Caki2 (cell line): ENCODE results near the gene TMEM175. TPM values are rescaled to one million over a fixed set of nuclear protein-coding genes. Genes with fewer than 3 reads are reported as not detected.
A peak's percentile ranks its signal among the peaks of the same experiment; 100 is the strongest.
"Not testable (repeated sequence)": the region's sequence is repeated elsewhere in the genome, so short reads cannot be mapped to it uniquely, and the experiment has no call there.

Source experiments
- DNase-seq: peaks from one replicate; pipeline ENCODE4 v3.0.0-alpha.2; 2015; ENCODE audit warnings: low read depth
- in situ Hi-C: cut with HindIII; loops from 2 replicates; pipeline ENCODE4 v1.10.0; 2016; ENCODE audit warnings: low sequenced_read_pairs, low pct_unique_long_range_greater_than_20kb, mixed read lengths
- total RNA-seq: library from RNA; depleted of rRNA; stranded (reverse); fragments of >200 nt; shearing (Covaris generic); gene quantifications from 2 replicates; pipeline ENCODE4 v1.2.3, GENCODE V29; 2014; ENCODE audit warnings: low replicate concordance

The TMEM175 gene
- total RNA-seq, 1 experiment from 2014 or later: 5.6 TPM

- in situ Hi-C loops: no loop called here
Measured at GRCh38 chr4:973431-974397, 41.5 kb downstream of the TMEM175 start, which contains the start of gene DGKQ. Gene DGKQ, minus strand, starts transcription at chr4:973569. Its CDS starts 87 bp downstream, at chr4:973482.

DNA sequence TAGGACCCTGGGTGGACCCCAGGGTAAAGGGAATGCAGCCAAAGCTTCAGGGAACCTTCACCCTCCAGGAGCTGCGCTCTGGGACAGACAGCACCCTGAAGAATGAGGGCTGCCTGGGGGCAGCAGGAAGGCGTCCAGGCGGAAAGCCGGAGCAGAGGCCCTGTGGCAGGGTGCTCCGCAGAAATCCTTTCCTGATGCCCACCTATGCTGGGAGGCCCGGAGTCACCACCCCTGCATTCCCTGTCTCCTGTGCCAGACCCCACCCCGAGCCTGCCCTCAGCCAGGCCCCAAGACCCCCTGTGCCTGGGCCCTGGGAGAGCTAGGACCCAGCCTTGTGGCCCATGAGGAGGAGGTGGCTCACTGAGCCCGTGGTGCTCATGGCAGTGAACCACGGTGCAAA, 42.4 kb downstream of the TMEM175 start:
- in situ Hi-C loops: no loop called here
- no peak for DNase-seq

More at GRCh38 chr4:973431-974397, 41.5 kb downstream of the TMEM175 start, which contains the start of gene DGKQ:
- no peak for DNase-seq

GRCh38 chr4:976016-976415, 43.8 kb downstream of the TMEM175 start:
- in situ Hi-C loops, DNase-seq: not testable (repeated sequence)

- in situ Hi-C loops: no loop called here
- no peak for DNase-seq
Measured at GRCh38 chr4:978957-979701, 46.9 kb downstream of the TMEM175 start.

DNA sequence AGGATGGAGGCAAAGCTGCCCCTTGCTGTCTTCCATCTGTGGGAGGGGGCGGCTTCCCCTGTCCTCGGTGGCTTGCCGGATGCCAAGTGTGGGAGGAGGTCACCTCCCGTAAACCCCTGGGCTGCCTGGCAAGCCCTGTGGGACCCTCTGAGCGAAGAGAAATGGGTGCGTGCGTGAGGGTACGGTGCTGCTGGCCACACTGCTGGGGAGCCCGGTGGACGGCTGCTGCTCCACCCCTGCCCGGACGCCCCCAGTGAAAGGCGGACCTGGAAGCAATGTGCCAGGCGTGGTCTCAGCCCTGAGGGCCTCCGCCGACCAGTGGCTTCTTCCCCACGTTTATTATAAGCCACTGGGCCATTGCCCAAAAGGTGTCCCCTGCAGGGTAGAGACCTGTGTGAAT, 50.0 kb downstream of the TMEM175 start:
- DNase-seq: no peak
- in situ Hi-C loops: no loop called here

- in situ Hi-C loops: no loop called here
- no peak for DNase-seq
Measured at GRCh38 chr4:982814-983213, 50.6 kb downstream of the TMEM175 start.

DNA sequence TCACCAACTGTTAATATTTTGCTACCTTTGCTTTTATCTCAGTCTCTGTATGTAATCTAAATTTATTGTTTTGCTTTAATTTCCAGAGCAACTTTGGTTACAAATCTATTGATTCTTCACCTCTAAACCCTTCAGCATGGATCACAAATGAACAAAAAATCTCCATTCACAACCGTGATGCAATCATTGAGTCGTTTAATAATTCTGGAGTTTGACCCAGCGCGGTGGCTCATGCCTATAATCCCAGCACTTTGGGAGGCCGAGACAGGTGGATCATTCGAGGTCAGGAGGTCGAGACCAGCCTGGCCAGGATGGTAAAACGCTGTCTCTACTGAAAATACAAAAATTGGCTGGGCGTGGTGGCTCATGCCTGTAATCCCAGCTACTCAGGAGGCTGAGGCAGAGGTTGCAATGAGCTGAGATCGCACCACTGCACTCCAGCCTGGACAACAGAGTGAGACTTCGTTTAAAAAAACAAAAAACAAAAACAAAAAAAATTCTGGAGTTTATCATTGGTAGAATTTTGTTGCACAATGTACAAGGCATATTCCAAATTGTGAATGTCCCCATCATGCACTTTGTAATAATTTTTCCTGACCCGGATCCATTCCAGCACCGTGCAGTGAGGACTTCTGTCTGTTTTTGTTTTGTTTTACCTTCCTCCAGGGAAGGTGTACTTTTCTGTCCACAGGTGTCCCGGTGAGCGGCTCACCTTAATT, 52.2 kb downstream of the TMEM175 start:
- in situ Hi-C loops: no loop called here

GRCh38 chr4:985123-985830, 53.0 kb downstream of the TMEM175 start:
- peak; percentile 44 for DNase-seq
- in situ Hi-C loops: no loop called here

More for the DNA sequence above, 52.2 kb downstream of the TMEM175 start:
- DNase-seq: no peak

GRCh38 chr4:986428-986878, 54.2 kb downstream of the TMEM175 start:
- DNase-seq: peak; percentile 40
- in situ Hi-C loops: no loop called here

DNA sequence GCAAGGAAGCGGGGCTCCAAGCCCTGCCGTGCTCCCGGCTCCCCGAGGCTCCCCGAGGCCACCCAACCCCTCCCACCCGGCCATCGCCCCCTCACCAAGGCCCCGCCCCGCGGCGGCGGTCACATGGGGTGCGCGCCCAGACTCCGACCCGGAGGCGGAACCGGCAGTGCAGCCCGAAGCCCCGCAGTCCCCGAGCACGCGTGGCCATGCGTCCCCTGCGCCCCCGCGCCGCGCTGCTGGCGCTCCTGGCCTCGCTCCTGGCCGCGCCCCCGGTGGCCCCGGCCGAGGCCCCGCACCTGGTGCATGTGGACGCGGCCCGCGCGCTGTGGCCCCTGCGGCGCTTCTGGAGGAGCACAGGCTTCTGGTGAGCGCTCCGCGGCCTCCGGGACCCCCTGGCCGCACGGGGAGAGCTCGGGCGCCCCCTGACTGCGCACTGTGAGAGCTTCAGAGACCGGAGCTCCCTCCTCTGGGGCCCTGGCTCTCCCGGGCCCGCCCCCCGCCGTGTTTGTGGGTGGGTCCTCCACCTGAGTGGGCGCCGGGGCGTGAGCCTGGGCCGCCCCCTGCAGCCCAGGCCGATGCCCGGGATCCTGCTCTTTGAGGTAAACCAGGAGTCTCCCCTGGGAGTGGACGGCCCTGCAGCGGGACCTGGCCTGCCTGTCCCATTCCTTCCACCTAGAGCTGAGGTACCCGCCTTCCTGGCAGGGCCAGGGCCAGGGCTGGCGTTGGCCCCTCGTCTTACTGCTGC, 54.8 kb downstream of the TMEM175 start, which contains the start of gene IDUA:
Gene IDUA, plus strand, starts transcription at position 166 of the 745 bp plus-strand sequence. Its CDS starts 41 bp downstream, at position 207.
- DNase-seq: peak; percentile 91
- in situ Hi-C loops: no loop called here

- no peak for DNase-seq
Measured at GRCh38 chr4:987624-988513, 55.6 kb downstream of the TMEM175 start.

GRCh38 chr4:988726-989721, 56.8 kb downstream of the TMEM175 start:
- in situ Hi-C loops: no loop called here
- DNase-seq: no peak

More at GRCh38 chr4:987624-988513, 55.6 kb downstream of the TMEM175 start:
- in situ Hi-C loops: no loop called here

GRCh38 chr4:989722-990471, 57.6 kb downstream of the TMEM175 start:
- in situ Hi-C loops: no loop called here
- no peak for DNase-seq

GRCh38 chr4:990746-991367, 58.6 kb downstream of the TMEM175 start:
- DNase-seq: no peak
- in situ Hi-C loops: no loop called here
